Measurements from ENCODE around the gene LINC01488.
A peak's percentile ranks its signal among the peaks of the same experiment; 100 is the strongest.

LINC01488 gene

DNA sequence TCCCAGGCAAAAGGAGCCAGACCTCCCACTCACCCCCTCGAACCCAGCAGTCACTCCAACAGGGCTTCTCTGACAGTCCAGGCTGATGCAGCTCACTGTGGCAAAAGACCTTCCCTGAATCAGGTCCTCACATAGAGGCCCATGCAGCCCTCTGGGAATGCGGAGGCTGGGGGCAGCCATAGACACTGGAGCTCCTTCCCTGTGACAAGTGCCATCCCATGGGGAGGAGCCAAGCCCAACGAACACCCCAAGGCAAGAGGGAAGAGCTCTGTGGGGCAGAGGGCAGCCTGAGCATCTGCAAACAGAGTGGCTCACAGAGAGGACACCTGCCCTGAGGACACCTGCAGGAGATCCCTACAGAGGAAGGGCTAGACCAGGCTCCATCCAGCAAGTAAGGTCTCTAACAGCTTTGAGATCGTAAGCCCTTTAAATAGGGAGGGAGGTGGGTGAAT is at the start of gene LINC01488:
LINC01488 (plus strand) TSS at position 271 of the 452 bp plus-strand sequence.
- DNase-seq: no peak

DNA sequence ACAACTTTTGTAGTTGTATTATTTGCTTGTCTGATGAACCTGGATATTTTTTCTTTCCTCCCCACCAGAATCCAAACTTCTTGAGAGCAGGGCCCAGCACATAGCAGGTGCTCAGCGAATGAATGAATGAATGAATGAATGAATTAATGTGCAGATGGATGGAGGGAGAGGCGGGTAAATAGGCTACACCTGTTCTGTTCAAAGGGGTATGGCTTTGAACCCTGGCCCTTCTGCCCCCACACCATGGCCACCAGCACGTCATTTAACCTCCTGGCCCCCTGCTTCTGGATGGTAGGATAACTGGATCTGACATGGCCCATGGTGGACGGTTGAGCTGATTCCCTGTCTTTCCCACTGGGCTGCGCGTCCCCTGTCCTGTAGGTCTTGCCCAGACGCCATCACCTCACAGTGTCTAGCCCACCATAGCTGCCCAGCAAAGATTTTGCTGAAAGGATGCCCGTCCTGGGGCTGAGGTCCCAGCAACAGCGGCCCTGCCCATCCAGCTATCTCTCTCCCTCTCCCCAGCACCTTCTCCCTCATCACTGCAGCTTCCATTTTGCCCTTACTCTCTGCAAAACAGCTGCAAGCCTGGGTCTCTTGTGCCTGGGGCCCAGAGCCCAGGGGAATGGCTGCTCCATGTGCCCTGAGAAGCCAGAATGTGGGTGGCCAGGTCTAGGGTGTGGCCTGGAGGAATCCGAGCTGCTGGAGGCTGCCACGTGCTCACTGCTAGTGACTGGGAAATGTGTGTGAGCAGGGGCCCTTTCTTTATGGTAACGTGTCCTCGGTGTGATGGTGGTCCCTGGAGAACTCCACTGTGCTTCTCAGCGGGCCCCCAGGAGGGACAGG is 49.3 kb upstream of the LINC01488 start:
- no peak for DNase-seq

DNA sequence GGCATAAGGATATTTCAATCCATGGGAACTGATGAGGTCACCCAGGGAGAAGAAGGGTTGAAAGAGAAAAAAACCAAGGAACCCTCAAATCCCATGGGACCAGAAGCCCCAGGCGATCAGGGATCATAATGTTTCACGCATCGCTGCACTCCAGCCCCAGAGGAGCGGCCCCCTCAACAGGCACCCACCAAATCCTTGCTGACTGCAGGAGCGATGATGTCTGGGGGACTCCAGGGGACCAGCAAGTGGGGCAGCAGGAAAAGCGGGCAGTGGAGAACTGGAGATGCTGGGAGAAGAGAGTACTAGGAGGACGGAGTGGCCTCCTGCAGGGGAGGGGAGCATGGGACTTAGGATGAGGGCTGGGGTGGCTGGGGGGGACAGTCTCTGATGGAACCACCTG is 47.7 kb upstream of the LINC01488 start:
- DNase-seq: no peak

DNA sequence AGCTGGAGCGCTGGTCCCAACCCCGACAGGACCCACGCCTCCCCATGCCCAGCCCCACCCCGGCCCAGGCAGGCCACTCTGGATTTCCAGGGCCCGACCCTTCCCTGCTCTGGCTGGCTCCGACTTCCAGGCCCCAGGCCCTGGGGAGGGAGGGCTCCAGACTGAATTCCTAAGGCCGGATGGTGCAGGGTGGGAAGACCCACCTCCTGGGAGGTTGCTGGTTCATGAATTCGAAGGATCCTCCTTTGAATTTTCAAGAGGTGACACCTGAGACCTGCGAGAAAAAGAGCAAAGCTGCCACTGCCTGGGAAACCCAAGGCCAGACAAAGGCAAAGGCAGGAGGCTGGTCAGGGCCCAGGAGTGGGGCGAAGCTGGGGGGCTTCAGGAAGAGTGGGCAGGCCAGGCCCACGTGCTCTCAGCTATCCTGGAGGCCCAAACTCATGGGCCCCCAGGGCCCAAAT is 47.0 kb upstream of the LINC01488 start:
- DNase-seq: no peak

DNA sequence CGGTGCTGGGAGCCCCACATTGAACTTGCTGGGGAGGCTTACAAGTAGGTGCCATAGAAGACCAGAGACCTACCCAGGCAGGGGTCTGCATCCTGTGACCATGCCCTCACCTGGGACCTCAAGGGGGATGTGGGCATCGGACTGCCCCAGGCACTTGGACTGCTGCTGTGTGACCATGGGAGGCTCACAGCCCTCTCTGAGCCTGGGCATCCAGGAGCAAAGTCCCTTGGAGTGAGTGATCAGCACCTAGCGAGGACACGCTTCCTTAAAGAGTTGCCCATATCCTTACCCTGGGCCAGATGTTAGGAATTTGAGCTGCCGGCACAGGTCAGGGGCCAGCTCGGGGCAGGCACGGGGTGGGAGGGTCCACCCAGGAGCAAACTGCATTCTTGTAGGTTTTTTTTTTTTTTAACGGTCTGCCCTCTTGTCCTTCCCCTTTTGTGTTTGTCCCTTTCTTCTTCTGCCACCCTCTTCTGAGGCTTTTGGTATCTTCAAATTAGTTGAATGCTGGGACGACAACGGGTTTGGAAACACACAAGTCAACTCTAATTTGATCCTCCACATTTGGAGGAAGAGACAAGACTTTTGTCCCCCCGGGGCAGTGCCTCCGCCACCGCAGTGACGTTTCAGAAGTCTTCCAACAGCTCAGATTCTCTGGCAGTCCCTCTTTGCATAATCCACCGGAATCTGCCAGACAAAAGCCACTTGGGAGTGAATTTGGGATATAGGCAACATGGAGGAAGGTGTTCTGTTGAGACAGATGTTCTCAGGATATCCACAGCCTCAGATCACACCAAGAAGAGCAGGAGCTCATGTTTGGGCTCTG is 46.1 kb upstream of the LINC01488 start:
- no peak for DNase-seq

DNA sequence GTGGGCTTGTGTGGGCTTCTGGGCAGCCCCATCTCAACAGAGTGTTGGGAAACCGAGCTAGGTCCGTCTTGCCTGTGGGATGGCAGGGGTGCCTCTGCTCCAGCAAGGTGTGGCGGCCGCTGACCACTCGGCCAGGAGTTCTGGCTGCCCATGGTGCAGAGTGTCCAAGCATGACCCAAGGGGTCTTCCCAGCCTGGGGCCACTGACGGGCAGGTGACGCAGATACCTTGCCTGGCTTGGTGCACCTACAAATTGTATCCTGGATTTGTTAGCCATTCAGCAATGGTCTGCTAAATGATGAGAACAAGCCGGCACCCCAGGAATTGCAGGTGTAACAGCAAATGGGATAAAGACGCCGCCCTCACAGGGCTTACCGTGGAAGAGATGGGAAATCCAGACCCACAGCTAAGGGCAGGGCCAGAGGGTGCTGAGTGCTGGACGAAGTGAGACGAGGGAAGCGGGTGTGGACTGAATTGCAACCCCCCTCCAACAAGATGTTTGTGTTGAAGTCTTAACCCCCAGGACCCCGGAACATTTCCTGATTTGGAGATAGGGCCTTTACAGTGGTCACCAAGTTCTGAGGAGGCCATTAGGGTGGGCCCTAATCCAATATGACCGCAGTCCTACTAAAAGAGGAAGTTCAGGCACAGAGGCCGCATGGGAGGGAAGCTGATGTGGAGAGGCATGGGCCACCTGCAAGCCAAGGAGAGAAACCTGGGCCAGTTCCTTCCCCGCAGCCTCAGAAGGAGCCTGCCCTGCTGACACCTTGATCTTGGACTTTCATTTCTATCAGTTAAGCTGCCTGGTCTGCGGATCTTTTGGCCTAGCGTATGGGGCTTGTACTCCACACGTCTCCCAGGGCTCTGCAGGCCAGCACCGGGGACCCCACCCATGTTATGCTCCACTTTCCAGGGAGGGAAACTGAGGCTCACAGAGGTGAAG is 45.2 kb upstream of the LINC01488 start:
- DNase-seq: peak; percentile 66

DNA sequence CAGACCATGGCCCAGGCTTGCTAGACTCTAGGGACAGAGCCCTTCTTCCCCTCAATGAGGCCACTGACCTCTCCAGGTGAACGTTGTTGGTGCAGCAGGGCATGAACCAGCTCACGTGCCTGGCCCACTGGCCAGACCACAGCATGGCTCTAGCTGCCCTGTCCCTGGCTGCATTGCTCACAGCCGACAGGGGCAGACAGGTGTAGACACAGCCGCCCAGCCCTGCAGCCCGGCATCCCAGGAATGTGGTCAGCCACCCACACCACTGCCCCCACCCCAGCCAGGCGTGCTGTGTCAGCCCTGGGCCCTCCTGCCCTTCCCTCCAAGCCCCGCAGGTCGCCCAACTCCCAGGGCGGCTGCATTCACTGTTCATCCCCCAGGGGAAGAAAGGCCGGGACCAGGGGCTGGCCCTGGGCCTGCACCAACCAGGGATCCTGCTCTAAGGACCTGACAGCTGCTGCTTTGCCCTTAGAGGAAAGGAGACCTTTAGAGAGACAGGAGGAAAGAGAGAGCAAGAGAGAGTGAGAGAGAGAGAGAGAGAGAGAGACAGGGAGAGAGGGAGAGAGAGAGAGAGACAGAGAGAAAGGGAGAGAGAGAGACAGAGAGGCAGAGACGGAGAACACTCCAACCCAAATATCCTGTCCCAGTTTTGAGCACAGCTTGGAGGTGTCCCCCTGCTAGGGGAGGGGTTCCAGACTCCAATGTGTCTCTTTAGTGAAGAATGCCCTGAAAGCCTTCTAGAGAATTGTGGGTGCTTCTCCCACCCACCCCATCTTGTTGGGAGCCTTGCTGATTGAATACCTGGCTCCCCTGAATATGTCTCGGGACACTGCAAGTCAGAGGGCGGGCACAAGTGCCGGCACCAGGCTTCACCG is 44.2 kb upstream of the LINC01488 start:
- no peak for DNase-seq

DNA sequence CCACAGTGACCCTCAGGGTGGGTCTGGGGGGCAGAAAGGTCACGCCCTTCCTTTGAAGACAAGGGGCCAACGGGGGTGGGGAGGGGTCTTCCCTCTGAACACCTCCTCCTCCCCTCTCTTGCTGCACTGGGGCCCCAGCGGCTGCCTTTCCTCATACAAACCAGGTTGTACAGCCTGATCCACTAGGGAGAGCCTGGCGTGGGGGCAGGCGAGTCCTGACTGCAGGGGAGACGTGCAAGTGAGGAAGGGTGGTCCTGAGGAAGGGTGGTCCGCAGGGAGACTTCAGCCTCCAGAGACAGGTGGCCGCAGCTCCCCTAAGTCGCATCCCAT is 43.6 kb upstream of the LINC01488 start:
- DNase-seq: no peak

DNA sequence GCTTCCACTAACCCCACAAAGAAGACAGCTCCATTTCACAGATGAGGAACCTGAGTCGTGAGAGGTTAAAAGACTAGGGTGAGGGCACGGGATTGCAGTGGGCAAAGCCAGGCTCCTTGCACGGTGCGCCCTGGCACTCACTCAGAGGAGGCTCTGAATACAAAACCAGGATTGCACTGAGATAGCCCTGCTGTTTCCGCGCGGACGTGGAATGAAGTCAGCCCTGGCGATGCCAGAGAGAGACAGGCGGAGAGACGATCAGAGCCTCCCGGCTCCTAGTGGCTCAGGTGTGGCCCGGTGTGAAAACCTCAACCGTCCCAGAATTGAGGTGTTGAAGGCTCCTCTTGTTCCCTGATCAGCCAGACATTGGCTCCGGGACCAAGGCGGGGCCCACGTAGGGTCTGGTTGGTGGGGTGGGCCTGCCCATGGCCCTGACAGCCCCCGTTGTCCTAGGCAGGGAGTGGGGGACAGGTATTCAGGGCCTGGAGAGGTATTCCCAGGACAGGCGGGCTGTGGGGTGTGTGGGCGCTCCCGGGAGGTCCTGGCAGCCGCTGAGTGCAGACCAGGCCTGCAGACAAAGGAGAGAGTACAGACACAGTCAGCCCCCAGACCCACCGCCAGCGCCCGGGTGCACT is 43.1 kb upstream of the LINC01488 start:
- DNase-seq: no peak

DNA sequence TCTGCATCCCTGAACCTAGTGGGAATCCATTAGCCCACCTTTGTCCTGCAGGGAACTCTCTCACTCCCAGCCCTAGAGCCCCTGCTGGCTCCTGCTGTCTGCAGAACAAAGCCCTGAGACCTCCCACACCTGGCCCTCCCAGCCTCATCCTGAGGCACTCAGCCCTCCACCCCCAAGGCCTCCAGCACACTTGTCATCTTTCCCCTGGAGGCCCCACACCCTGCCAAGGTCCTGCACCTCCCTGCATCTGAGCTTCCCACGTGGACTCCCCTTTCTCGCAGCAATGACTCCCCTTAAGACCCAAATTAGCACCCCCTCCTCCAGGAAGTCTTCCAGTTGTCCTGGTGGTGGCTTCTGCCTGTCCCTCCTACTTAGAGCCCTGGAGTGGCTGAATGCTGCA is 42.3 kb upstream of the LINC01488 start:
- DNase-seq: no peak

DNA sequence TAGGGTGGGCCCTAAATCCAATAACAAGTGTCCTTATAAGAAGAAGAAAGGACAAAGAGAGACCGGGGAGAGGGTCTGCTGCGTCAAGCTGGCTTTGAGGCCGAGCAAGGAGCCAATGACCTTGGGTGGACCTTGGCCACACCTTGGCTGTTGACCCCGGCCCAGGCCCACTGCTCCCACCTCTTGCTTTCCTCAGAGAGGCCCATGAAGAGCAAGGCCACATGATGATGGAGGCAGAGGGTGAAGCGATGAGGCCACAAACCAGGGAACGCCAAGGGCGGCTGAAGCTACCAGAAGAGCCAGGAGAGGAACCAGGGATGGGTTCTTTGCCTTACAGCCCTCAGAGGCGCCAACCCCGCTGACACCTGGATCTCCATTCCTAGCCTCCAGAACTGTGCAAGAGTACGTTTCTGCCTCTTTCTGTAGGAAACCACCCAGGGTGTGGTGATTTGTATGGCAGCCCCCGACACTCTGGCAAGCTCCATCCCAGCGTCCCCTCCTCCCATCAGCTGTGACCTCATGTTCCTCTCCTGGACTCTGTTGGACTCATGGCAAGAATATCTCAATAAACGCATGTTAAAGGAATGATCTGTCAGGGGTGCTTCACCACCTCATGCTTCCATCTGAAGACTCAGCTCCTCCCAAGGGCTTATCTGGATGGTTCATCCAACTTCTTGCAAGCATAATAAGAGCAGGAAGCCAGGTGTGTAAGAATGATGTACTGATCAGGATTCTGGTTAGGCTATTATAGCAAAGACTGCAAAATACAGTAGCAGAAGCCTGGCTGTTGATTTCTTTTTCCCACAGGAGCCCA is 41.6 kb upstream of the LINC01488 start:
- DNase-seq: peak; percentile 19

DNA sequence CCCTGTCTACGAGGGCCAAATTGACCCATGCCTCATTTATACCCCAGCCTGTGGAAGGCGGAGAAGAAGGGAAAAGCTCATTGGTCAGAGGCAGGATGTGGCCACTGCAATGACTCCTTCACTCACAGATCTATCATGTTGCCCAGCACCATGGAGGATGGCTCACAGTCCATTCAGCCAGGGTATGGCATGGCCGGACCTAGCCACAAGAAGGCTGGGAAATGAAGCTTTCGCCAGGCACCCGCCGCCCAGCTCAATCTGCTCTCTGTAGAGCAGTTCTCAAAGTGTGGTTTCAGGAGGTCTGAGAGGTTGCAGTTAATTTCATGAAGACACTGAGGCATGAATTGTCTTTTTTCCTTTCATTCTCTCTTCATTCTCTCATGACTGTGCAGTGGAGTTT is 40.6 kb upstream of the LINC01488 start:
- DNase-seq: no peak

DNA sequence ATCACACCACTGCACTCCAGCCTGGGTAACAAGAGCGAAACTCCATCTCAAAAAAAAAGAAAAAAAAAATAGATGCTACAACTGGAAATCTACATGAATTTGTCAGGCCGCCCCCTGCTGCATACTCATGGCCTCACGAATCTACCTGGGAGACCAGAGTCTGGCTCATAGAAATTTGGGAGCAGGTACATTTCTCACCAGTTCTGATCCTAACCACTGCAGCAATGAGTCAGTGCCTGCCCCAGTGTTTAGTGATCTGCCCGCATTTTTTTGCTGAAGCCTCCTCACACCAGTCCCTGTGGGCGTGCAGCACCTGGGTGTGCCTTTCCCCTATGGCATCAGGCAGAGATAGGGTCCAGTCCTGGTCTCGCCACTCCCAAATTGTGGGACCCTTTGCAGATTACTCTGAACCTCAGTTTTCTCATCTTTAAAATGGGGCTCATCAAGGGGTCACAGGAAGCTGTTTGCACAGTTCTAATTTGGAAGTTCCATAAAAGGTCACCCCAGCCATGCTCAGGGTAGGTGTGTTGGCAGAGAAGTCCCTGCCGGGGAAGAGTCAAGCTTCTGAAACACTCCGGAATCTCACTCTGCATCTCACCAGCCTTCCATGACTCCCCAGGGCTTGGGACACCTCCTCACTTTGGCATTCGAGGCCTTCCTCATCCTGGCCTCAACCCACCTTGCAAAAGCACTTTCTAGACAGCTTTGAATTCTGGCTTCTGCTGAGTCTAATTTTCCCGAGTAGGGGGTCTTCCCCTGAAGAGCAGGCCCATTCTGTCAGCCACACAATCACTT is 39.3 kb upstream of the LINC01488 start:
- peak; percentile 36 for DNase-seq

DNA sequence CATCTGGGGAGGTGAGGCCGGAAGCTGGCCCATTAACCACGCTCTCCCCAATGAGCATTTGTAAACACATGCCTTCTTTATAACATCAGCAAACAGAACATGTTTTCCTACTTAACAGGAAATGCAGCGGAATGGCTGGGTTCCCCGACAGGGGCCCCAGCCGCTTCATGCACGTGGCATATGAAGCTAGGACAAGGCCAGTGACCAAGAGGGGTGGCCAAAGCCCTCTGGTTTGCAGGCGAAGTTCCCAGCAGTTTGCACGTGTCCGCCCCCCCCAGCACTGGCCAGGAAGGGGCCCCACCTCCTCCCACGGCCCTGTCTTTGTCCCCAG is 38.7 kb upstream of the LINC01488 start:
- DNase-seq: no peak

DNA sequence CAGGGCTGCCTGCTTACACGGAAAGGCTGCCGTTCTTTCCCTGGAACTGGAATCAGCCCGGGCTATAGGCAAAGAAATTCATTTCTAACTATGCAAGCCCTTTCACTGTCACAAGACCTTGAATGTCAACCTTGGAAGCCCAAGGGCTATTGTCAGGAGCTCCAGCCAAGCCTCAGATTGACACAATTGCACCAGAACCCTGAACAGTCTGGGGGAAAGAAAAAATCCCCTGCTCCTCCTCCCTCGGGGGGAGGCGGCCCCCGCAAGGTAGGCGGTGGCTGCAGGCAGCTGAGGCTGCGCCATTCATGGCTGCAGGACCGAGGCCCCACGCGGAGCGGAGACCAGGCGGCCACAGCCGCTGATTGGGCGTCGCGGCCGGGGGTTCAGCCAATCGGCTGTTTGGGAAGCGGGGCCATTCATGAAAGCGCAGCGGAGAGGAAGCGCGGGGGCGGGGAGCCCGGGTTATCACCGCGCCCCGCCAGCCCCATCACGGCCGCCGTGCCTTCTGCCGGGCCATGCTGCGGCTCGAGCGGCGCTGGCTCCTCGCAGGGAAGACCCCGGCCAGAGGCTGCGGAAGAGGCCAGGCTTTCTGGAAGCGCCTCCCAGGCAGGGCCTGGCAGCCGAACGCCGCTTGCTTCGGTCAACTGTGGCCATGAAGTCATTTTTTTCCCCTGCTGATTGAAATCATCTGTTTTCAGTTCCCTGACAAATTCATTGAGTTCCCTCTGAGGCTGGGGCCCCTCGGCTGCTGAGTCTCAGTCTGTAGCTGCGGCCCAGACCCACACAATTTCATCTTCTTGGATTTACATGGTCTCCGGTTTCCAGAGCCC is 38.1 kb upstream of the LINC01488 start:
- peak; percentile 94 for DNase-seq

DNA sequence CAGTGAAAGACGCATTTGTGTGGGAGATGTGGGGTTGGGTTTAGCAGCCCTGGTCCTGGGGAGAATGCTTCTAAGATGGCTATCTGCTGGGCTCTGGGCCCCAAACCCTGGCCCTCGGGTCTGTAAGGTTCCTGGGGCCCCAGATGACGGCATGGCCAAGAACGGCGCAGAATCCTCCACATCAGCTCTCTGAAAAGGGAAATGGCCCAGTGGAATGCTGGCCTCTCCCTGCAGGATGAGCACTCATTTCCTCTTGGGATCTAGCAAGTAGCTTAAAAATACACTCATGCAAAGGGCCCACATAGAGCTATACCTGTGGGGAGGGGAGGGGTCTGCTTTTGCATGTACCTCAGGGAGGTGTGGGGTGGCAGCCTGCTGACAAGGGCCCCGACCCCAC is 37.5 kb upstream of the LINC01488 start:
- DNase-seq: no peak

DNA sequence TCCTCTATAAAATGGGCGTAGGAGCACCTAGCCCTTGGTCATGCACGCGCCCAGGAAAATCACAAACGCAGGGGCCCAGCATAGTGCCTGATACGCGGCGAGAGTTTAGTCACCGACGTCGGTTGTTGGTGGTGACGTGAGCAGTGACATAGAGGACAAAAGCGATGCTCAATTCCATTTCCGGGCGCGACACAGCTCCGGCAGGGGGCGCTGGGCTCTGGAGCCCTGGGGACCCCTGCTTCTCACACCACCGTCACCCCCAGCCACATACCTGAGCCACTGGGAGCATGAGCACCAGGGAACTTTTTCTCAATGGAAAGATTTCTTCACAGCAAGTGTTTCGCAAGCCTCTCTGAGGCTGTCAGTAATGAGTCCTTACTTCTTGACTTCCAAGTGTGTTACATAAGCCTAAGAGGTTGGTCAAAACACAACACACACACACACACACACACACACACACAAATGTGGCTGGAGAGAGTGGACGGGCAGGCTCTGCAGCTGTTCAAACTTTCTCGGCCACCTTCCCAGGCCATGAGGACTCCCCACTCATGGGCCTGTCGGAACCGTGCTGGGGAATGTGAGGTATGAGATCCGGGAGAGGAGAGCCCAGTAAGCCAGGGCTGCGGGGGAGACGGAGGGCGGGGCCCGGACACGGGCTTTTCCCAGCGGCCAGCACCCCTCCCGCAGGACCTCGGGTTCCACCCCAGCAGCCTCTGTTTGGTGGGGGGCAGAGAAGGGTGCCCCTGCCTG is 36.9 kb upstream of the LINC01488 start:
- DNase-seq: peak; percentile 31

DNA sequence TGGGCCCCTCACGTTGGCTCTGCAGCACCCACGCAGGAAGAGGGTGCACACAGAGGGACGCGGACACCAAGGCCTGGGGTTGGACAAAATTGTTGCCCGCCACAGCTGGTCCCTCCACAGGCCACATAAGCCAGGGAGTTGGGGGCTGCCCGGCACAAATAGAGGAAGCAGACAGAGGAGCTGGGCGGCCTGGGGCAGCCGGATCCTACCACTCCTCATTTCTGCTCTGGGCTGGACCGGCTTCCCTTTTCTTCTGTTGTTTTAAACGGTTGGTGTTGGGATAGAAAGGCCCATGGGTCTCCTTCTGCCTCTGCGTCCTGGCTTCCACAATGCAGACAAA is 36.4 kb upstream of the LINC01488 start:
- no peak for DNase-seq
